HG02642 (cell line): Measurements from ENCODE around the gene EMC8.
"Not testable (repeated sequence)": the region's sequence is repeated elsewhere in the genome, so short reads cannot be mapped to it uniquely, and the experiment has no call there.

Experiments
- ATAC-seq: cut with Tn5 transposase; IDR thresholded peaks from one replicate; pipeline ENCODE4 v1.9.1; 2021; ENCODE audit warnings: mild to moderate bottlenecking; ENCODE audit not compliant: unreplicated experiment, poor library complexity

The EMC8 gene

DNA sequence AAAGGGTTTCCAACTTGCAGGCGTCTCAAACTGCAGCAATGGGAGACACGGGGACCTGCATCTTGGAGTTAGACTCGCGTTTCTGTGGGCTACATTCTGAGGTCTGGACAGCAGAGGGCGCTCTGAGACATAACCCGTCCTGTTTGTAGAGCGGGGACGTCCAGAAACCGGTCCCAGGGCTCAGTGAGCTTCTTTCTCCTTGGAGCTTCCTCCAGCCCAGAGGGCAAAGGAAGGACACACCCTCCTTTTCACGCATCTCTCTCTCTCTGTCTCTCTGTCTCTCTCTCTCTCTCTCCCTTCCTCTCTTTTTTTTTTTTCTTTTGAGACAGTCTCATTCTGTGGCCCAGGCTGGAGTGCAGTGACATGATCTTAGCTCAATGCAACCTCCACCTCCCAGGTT lies 19.9 kb upstream of the EMC8 start:
- ATAC-seq = peak; percentile 59

DNA sequence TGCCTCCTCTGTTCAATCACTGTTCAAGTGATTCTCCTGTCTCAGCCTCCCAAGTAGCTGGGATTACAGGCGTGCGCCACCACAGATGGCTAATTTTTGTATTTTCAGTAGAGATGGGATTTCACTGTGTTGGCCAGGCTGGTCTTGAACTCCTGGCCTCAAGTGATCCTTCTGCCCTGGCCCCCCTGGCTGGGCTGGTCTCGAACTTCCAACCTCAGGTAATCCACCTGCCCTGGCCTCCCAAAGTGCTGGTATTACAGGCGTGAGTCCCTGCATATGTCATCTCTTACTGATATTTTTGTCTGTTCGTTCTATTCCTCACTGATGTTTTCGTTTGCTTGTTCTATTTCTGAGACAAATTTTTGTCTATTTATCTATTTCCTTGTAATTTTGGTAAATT lies 17.9 kb upstream of the EMC8 start:
- not testable (repeated sequence) for ATAC-seq

DNA sequence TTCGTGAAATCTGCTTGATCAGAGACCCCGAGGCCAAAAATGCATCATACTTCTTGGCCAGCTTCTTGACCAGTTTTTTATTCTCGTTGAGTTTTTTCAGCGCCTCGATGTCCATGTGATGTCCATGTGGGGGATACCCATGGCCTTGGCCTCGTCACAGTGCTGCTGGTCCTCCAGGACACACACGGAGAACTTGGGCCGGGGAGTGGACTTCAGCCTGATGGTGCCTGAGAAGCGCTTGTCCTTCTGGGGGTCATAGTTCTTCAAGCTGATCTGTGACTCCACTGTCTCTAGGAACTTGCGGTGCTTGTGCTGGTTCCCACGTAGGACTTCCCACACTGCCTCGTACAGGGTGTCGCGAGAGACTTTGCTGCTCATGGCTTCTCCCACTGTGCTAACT lies 16.8 kb upstream of the EMC8 start:
- no peak for ATAC-seq

DNA sequence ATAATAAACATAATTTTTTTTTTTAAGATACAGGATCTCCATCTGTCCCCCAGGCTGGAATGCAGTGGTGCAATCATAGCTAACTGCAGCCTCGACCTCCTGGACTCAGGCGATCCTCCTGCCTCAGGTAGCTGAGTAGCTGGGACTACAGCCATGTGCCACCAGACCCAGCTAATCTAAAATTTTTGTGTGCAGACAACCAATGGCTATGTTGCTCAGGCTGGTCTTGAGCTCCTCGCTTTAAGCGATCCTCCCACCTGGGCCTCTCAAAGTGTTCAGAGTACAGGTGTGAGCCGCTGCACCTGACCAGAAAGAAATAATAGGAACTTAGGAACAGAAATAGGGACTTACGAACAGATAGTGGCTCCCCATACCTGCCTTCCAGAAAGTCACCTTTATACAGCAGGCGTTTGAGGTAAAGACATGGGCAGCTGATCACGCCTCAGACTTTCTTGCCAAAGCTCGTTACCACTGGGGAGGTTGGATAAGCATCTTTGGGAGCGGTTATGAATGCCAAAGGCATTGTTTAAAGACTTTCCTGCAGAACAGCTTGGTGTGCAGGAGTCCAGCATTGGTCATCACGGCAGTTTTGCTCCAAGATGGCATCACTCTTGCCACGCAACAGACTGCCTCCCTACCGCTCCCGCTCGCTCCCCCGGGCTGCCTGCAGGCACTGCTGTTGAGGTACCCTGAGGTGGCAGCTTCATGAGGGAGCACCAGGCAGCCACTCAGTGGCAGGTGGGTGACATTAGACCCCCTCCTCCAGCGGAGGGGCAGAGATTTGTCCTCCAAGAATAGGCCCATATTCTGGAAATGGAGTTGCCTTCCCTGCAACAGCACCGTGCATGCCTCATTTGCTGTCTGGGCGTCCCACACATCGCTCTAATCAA lies 13.7 kb upstream of the EMC8 start:
- ATAC-seq = no peak

DNA sequence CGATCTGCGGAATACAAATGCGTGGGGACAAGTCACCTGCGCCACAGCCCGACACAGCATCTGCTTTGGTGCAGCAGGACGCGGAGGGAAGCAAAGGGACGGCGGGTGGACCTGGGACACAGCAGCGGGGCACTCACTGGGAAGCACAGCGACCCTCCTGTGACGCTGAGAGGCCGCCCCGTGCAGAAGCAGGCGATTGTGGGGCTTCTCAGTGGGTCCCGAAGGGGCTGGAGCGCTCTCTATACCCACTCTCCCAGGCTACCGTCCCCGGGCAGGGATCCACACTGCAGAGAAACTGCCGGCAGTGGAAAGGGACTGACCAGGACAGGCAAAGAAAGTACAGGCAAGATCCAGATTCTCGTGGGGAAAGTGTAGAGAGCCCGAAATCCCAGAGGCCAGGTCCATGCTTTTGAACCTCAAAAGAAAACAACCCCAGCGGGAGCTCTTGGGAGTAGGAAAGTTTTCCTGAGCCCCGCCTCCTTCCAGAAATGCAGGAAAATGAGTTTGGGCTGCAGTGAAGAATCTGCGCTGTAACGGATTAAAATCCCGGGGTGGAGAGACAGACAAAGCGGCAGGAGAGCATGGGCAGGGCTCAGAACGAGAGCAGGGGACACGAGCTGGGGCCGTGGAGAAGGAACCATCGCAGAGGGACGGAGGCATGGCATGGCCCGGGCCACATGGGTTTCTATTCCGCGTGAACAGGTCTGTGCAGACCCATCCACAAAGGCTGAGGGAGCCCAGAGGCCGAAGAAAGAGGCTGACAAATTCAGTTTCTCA lies 12.9 kb upstream of the EMC8 start:
- no peak for ATAC-seq

DNA sequence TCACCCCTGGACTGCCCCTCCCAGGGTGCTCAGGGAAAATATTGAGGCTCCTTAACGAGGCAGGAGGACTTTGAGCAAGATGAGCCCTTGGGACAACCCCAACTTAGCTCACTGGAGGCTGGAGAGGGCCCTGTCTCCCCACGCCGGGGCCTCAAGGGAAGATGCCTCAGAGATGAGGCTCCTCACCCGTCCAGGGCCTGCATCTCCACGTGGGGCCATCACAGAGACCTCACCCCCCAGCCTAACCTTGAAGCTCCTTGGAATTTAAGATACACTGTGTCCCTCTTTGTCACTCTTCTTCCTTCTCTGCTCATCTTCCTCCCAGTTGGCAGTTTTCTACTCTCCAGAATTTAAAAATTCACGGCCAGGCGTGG lies 11.4 kb upstream of the EMC8 start:
- no peak for ATAC-seq

DNA sequence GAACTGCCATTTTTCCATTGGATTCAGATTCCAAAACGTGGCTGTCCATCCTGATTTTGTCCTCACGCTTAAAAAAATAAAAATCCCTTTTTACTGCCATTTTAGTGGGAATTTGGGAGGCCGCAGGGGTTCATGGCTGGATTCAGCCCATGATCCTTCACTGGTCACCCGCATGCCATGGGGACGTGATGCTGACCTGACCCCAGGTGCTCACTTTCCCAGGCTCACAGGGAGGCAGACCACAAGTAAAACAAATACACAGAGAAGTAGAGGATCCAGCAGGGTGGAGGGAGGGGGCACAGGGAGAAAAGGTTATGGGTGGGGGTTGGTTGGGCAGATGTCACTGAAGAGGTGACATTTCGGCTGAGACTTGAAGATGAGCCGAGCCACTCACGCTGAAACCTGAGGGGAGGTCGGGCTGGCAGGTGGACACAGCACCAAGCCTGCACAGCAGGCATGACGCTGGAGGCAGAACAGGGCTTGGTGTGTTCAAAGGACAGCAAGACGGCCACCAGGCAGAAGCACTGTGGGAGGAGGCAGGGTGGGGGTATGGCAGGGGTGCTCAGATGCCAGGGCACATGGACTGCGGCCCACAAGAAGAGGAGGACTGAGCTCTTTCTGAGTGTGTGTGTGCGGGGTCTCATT lies 10.9 kb upstream of the EMC8 start:
- no peak for ATAC-seq

DNA sequence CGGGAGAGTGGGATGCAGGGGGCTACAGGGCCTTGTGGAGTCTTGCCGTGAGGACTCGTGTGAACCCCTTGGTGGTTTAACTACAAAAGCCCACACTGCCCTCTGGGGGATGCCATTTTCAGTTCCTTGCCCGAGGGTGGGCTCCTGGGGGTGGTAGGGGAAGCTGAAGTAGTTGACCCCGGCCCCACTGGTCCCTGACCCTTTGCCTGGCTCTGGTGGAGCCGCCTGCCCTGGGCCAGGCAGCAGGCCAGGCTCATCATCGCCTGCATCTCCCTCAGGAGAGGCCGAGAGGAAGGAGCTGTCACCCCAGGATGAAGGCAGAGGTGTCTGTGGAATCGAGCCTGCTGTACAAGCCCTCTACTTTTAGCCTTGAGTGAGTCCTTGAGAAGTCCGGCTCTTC lies 10.3 kb upstream of the EMC8 start:
- ATAC-seq = no peak

DNA sequence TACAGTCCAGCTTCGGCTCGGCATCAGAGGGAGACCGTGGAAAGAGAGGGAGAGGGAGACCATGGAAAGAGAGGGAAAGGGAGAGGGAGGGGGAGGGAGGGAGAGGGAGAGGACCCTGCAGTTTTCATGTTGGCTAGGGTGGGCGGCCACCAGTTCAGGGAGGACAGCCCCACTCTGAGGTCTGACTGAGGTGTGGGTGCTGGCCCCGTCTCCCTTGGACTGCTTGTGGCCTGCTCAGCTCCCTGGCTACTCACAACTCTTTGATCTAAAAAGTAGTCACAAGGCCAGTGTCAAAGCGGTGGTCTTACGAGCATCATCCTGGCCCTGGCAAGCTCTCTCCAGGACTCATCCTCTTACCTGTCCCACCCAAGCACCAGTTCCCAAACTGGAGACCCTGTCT lies 9.6 kb upstream of the EMC8 start:
- no peak for ATAC-seq

DNA sequence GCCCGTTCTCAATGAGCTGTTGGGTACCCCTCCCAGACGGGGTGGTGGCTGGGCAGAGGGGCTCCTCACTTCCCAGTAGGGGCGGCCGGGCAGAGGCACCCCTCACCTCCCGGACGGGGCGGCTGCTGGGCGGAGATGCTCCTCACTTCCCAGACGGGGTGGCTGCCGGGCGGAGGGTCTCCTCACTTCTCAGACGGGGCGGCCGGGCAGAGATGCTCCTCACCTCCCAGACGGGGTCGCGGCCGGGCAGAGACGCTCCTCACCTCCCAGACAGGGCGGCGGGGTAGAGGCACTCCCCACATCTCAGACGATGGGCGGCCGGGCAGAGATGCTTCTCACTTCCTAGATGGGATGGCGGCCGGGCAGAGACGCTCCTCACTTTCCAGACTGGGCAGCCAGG lies 8.8 kb upstream of the EMC8 start:
- ATAC-seq = not testable (repeated sequence)

DNA sequence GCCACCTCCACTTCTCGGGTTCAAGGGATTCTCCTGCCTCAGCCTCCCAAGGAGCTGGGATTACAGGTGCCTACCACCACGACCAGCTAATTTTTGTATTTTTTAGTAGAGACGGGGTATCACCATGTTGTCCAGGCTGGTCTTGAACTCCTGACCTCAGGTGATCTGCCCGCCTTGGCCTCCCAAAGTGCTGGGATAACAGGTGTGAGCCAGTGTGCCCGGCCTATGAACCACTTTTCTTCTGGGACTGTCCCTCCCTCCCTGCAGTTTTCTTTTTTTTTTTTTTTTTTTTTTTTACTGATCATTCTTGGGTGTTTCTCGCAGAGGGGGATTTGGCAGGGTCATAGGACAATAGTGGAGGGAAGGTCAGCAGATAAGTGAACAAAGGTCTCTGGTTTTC lies 8.0 kb upstream of the EMC8 start:
- ATAC-seq = not testable (repeated sequence)

DNA sequence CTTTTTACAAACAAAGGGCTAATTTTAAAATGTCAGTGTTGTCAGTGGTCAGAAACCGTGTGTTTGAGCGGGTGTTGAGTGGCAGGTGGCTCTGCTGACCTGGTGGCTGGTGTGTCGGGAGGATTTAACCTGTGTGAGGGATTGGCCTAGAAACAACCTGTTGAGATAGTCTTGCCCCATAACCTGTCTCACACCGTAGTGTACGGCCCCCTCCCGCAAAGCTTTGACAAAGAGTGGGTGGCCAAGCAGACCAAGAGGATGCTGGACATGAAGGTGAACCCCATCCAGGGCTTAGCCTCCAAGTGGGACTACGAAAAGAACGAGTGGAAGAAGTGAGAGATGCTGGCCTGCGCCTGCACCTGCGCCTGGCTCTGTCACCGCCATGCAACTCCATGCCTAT lies 7.2 kb upstream of the EMC8 start:
- ATAC-seq = no peak

DNA sequence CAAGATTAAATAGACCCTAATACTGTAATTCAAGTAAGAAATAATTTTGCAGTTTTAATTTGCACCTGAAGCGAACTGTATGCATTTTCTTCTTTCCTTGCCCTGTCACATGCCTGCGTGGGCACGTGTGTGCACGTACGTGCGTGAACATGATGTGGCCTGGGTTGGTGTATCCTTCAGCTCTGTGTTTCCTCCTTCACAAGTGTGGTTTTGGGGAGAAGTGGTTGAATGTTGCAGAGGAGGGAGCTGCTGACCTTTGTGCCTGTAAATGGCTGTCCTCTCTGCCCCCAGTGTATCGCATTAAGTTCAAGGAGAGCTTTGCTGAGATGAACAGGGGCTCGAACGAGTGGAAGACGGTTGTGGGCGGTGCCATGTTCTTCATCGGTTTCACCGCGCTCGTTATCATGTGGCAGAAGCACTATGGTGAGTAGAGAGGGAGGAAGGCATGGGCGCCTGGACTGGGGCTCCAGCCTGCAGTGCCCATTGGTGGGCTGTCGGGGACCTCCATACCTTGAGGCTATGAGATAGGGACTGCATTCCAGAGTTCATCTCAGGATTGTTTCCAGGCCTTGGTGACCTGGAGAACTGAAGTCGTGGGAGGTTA lies 6.2 kb upstream of the EMC8 start:
- ATAC-seq = no peak

DNA sequence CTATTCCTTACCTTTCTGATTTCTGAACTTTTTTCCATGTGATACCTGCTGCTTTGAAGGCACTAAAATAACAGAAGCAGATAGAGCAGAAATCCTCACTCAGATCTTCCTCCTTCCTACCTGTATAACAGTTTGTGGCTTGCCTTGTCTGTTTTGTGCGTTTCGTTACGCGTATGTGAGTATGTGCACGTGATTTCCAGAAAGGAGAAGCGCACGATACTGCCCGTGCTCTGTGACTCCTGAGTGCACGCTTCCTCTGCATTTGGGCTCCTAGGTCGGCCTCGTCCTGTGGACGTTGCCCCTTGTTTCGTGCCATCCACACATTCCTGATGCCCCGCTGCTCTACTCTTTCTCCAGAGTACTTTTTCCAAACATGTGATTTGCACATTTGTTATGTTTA lies 4.2 kb upstream of the EMC8 start:
- no peak for ATAC-seq

DNA sequence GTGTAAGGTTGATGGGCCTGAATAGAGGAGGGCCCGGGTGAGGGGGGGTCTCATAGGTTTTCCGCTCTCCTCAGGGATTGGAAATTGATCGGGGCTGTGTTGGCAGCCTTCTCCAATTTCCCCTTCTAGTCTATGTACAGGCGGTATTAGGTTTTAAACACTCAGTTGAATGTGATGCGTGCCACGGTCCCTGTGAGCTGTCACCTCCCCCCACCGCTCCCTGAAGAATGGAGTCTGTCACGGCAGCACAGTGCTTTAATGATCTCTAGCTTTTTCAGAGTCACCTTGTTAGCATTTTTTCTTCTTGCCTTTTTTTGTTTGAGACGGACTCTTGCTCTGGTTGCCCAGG lies 951 bp upstream of the EMC8 start:
- no peak for ATAC-seq

DNA sequence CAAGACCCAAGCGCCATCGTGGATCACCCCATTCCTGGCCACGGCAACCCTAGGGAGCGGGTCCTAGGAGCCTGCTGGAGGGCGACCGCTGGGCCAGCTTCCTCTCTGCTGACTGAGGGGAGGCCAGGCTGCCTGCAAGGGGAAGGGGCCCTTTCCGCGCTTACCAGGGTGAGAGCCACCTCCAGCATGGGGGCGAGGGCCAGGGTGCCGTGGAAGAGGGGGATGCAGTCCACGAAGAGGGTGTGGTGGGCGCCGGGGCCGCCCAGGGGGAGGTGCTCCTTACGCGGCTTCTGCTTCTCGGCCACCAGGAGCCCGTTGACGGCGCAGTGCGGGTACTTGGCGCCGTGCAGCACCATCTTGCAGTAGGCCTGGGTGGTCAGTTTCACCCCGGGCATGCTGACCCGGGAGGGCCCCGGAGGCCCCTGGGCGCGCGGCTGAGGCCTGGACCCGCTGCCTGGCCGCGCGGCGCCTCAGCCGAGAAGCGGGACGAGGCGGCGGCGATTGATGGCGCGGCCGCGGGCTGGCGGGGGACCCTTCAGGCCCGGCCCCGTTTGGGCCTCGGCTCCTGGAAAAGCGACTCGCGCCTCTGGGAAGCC lies 345 bp downstream of the EMC8 start:
- ATAC-seq = peak; percentile 24

DNA sequence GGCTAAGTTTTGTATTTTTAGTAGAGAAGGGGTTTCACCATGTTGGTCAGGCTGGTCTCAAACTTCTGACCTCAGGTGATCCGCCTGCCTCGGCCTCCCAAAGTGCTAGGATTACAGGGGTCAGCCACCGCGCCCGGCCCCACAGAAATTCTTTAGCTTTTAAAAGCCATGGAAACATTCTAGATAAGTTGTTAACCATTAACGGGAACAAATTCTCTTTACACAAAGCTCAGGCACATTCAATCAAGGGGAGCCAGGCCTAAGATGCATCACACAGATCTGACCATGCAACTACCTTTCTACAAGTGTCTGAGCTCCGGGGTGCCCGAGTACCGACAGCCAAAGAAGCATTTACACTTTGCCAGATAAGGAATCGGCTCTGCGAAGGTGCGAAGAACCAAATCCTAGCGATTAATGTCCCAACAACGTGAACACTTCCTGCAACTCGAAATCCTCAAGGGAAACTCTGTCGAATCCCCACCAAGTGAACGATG lies 1.0 kb downstream of the EMC8 start:
- no peak for ATAC-seq

DNA sequence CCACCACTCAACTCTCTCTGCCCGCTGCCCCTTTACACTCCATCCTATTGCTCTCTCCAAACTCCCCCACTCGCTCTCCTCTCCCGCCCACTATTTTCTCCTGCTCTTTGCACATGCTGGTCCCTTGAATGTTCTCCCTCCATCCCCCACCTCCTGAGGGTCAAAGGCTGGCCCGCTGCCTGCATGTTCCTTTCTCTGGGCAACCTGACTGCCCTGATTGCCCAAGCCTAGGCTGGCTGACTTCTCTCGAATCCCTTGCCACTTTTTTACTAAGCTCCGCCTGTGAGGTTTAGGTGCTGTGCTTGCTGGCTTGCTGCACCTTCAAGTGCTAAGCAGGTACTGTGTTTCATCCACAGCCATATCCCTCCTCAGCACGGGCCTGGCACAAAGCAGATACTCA lies 2.7 kb downstream of the EMC8 start:
- no peak for ATAC-seq

DNA sequence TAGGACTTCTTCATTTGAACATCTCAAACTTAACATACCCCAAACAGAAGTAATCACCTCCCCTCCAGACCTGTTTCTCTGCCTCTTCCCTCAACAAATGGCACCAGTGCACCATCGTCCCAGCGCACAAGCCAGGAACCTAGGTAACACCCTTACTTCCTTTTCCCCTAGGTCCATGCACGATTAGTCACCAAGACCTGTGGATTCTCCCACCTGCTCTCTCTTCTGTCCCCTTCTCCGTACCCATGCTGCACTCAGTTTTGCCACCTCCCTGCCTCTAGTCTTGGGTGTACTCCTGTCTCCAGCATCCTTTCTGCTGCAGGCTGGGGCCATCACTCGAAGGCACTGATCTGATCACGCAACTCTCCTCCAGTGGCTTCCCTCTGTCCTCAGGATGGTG lies 3.2 kb downstream of the EMC8 start:
- ATAC-seq = no peak

DNA sequence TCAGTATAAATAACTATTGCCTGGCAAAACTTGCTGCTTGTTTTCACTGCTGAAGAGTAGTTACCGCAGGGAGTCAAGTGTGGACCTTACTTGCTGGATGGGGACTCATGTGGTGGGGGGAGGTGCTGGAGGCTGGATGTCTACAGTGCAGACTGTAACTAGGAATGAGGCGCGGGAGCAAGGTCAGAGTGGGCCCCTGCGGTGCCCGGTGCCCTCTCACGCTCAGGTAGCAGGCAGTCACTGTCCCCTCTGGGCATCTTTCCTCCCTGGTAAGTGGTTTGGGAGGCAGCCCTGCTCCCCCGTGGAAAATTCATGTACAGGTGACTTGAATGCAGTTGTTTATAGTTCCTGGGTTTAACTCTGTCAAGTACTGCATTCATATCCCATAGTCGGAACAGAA lies 4.6 kb downstream of the EMC8 start:
- no peak for ATAC-seq
